Activated CD4-positive, alpha-beta T cell treated with anti-CD3 and anti-CD28 coated beads, Interleukin-2, amount 10 ng/mL, durations not matched to agents 24 days and 14 days (primary cell): ENCODE measurements around the gene SH2D4B. TPM values are rescaled to one million over a fixed set of nuclear protein-coding genes. Genes with fewer than 3 reads are reported as not detected.

ENCODE experiments used
- DNase-seq: peaks from one replicate; pipeline ENCODE4 v3.0.0; 2022
- H3K27ac Mint-ChIP-seq: one replicate; pipeline ENCODE4 v1.8.0; 2022; ENCODE audit warnings: mild to moderate bottlenecking, mixed read lengths
- H3K27me3 Mint-ChIP-seq: one replicate; pipeline ENCODE4 v1.8.0; 2022; ENCODE audit warnings: mixed read lengths
- H3K36me3 Mint-ChIP-seq: one replicate; pipeline ENCODE4 v1.8.0; 2022; ENCODE audit warnings: low read depth, mild to moderate bottlenecking, mixed read lengths
- H3K4me1 Mint-ChIP-seq: one replicate; pipeline ENCODE4 v1.8.0; 2021; ENCODE audit warnings: mixed read lengths
- H3K4me3 Mint-ChIP-seq: one replicate; pipeline ENCODE4 v1.8.0; 2022; ENCODE audit warnings: mild to moderate bottlenecking, moderate library complexity, mixed read lengths
- H3K9me3 Mint-ChIP-seq: one replicate; pipeline ENCODE4 v1.8.0; 2021; ENCODE audit warnings: mixed read lengths
- intact Hi-C: fragments of 100-400 bp; cut with micrococcal nuclease; formaldehyde crosslinking; loops from one replicate; pipeline ENCODE4 v1.15.1; 2023
- total RNA-seq: library from RNA; stranded (reverse); gene quantifications from 2 replicates; pipeline ENCODE4 v1.2.3, GENCODE V29; 2022

The SH2D4B gene
- total RNA-seq, 1 donor from 2014 or later: 0.23 TPM

DNA sequence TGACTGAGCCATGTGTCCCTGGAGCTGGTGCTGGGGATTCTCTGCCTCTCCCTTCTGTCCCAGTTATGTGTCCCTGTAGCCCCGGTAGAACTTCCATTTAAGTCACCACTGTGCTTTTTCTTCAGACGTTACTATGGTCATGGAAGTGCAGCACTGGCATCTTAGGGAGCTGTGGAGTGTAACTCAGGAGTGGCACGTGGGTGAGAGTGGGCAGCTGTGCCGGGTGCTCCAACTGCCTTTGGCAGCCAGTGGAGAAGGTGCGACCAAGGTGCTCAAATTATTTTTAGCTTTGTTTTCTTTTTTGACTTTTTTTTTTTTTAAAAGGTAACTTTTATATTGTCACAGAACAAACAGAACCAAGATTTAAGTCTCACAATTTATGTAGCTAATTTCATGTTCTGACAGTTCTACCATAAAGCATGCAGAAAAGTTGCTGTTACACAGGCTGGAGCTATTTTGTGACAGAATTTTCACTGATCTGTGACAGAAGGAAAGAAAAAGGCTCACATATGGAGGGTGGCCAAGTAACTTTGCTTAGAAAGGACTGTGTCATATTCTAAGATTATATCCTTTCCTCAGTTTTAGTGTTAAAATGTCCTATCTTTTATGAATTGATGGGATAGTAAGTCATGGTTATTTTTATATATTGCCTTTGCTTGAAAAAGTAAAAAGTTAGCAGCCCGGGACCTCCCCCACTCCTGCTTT lies 73.9 kb downstream of the SH2D4B start:
- H3K4me1 Mint-ChIP-seq: no peaks in the 10 kb centered on the region
- no peak overlapping the region for H3K4me3 Mint-ChIP-seq
- H3K27ac Mint-ChIP-seq: no peak overlapping the region
- no peaks in the 10 kb centered on the region for H3K9me3 Mint-ChIP-seq
- intact Hi-C loops: no loop called here
- no peaks in the 10 kb centered on the region for H3K36me3 Mint-ChIP-seq
- H3K27me3 Mint-ChIP-seq: peaks cover 4% of the 10 kb centered on the region
- DNase-seq: no peak

DNA sequence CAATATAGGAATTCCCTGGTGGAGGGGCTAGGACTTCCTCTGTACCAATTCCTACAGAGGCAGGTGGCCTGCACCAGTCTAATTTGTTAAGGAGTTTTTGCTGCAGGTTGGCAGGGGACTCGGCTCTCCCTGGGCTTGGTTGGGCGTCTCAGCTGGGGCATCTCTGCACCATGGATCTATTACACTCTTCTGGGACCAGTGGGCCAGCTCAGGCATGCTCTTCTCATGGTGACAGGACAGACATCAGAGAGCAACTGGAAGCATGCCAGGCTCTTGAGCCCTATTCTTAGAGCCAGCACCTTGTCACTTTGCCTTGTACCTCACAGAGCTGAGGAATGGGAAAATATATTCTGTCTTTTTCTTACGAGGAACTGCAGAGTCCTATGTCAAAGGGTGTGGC lies 74.6 kb downstream of the SH2D4B start:
- Mint-ChIP-seq H3K27ac (no peak overlapping the region), H3K9me3 (no peaks in the 10 kb centered on the region), H3K4me1 (no peaks in the 10 kb centered on the region), H3K36me3 (no peaks in the 10 kb centered on the region), H3K27me3 (peaks cover 4% of the 10 kb centered on the region), H3K4me3 (no peak overlapping the region)
- no peak for DNase-seq
- intact Hi-C loops: no loop called here

DNA sequence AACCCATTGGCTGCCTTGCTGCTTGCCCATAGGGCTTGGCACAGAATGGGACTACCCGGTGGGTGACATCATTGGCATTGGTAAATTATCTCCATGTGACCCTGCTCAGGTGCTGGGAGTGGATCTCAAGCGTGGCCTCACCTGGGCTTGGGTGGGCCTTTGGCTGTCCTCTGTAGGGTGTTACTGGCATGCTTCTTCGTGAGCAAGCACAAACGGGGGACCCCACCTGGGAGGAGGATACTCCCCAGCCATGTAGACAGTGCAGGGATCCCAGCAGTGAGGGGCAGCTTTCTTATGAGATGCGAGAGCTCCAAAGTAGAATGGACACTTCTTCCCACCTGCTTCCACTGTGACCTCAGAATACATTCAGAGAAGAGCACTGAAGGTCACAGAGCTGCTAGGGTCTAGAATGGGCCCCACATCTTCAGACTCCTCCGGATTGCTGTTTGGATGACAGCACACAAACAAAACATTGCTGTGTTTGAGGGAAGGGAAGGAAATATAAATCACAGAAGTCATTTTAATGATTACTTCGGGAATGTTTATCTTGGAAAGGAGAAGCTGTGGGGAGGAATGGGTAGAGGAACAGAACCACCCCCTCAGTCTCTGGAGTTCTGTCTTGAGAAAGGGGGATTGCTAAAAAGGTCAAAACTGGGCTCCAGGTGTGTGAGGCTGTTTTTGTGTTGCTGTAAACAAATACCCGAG lies 75.9 kb downstream of the SH2D4B start:
- H3K9me3 Mint-ChIP-seq: no peaks in the 10 kb centered on the region
- no peaks in the 10 kb centered on the region for H3K36me3 Mint-ChIP-seq
- peaks cover 4% of the 10 kb centered on the region for H3K27me3 Mint-ChIP-seq
- DNase-seq: no peak
- no peaks in the 10 kb centered on the region for H3K4me1 Mint-ChIP-seq
- H3K4me3 Mint-ChIP-seq: no peak overlapping the region
- intact Hi-C loops: no loop called here
- no peak overlapping the region for H3K27ac Mint-ChIP-seq

DNA sequence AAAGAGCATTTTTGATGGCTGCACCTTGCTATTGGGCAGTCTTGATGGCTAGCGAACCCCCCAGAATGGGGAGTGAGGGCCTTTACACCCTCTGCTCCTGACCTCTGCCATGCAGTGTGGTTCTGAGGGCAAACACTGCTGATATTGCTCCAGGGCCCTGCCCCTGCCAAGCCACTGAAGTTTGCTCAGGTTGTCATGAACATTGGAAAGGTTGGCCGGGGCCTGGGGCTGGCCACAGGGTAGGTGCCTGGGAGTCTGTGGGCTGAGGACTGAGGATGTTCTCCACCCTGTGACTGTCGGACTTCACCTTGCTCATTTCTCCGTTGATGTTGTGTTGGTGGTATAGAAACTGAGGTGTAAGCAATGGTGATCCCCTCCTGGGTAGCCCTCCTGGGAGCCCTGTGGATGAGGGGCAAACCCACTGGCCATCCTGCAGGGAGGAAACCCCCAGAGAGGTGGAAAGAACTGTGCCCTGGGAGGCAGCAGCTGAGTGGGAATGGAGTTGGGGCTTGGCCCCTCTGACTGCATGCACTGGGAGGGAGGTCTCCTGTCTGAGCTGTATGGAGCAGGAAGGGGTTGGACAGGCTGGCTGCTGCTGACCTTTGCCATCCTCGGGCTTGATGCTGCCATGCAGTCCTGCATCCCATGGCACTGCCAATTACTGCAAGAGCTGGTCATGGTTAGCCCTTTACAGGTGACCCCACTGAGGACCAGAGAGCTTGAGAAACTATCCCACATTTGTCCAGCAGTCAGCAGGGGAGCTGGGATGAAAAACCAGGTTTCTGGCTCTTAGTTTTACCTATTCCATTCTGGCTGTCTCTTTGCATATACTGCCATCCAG lies 77.1 kb downstream of the SH2D4B start:
- Mint-ChIP-seq H3K4me1 (no peaks in the 10 kb centered on the region), H3K4me3 (no peak overlapping the region)

DNA sequence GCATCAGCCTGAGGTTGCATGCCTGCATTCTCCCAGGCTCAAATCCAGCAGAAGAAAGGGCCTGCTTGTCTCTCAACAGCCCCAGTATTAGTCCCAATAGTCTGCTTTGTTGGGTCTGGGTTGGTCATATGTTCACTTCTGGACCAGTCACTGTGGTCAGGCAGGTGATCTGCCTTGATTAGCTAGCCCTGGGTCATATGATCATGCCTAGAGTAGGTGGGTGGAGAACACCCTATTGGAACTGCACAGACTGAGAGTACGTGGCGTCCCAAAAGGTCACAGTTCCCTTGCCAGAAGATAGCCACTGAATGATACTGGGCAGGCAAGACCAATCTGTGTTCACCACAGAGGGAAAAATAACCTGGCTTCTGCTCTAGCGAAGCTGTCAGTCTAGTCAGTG lies 80.1 kb downstream of the SH2D4B start:
- DNase-seq: no peak
- Mint-ChIP-seq H3K36me3 (no peaks in the 10 kb centered on the region), H3K4me3 (no peak overlapping the region), H3K9me3 (no peaks in the 10 kb centered on the region), H3K27ac (no peak overlapping the region), H3K4me1 (no peaks in the 10 kb centered on the region), H3K27me3 (peaks cover 2% of the 10 kb centered on the region)
- intact Hi-C loops: no loop called here

More for the DNA sequence above, 77.1 kb downstream of the SH2D4B start:
- no peaks in the 10 kb centered on the region for H3K36me3 Mint-ChIP-seq
- H3K27ac Mint-ChIP-seq: no peak overlapping the region
- DNase-seq: no peak
- intact Hi-C loops: no loop called here
- H3K9me3 Mint-ChIP-seq: no peaks in the 10 kb centered on the region
- H3K27me3 Mint-ChIP-seq: peaks cover 4% of the 10 kb centered on the region

DNA sequence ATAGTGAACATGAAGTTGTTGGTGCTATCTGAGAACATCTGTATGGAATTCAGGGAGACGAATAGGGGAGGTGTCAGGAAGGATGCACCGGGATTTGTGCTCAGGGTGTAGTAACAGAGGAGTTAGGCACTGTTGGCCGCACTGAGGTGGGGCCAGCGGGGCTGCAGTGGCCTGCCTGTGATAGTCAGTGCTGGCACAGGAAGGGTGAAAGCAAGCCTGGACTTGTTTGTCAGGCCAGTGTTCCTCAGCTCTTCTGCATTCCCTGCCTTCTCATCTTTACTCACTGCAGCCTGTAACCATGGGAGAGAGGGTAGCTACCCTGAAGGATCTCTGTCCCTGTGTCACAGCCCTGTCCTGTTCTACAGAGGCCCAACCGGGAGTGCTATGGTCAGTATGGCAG lies 81.3 kb downstream of the SH2D4B start:
- H3K36me3 Mint-ChIP-seq: no peaks in the 10 kb centered on the region
- H3K27me3 Mint-ChIP-seq: no peaks in the 10 kb centered on the region
- H3K4me1 Mint-ChIP-seq: no peaks in the 10 kb centered on the region
- no peak overlapping the region for H3K27ac Mint-ChIP-seq
- DNase-seq: no peak
- no peaks in the 10 kb centered on the region for H3K9me3 Mint-ChIP-seq
- intact Hi-C loops: no loop called here
- no peak overlapping the region for H3K4me3 Mint-ChIP-seq

DNA sequence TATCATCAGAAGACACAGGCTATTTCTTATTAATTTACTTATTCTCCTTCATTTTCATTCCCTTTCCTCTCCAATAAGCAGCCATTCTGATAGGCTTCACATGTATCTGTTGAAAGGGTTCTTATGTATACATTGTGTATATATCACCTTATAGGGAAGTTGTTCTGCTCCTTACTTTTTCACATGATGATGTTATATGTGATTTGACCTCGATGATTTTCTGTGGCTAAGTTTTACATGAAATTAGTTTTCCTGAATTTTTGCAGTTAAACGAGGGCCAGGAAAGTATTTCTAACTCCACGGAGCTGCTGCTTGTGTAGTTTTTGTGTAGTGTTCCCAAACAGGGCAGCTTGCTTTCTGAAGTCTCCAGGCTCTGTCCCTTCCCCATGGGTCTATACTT lies 84.5 kb downstream of the SH2D4B start:
- H3K27me3 Mint-ChIP-seq: peaks cover 3% of the 10 kb centered on the region
- H3K4me1 Mint-ChIP-seq: no peaks in the 10 kb centered on the region
- no peak overlapping the region for H3K4me3 Mint-ChIP-seq
- H3K27ac Mint-ChIP-seq: no peak overlapping the region
- no peaks in the 10 kb centered on the region for H3K36me3 Mint-ChIP-seq
- intact Hi-C loops: no loop called here
- DNase-seq: no peak
- no peaks in the 10 kb centered on the region for H3K9me3 Mint-ChIP-seq

DNA sequence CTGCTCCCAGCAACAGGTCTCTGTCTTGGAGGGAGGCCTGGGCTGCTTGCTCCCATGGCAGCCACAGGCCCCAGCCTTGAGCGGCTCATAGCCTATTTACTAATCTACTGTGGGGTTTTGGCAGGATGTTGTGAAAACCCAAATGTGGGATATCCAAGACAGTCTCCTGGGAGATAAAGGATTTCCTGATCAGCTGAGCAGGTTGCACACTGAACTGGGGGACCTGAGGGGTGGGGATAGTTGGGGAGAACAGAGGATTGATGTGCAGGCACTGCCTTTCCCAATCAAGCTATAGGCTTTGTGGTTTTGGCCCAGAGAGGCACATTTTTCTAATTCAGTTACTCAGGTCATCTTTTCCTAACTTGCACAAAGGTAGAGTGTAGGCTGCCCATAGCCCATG lies 92.6 kb downstream of the SH2D4B start:
- no peaks in the 10 kb centered on the region for H3K4me1 Mint-ChIP-seq
- H3K27ac Mint-ChIP-seq: no peak overlapping the region
- no peak overlapping the region for H3K4me3 Mint-ChIP-seq
- no peaks in the 10 kb centered on the region for H3K9me3 Mint-ChIP-seq
- H3K27me3 Mint-ChIP-seq: peaks cover 2% of the 10 kb centered on the region
- no peak for DNase-seq
- no peaks in the 10 kb centered on the region for H3K36me3 Mint-ChIP-seq
- intact Hi-C loops: no loop called here

DNA sequence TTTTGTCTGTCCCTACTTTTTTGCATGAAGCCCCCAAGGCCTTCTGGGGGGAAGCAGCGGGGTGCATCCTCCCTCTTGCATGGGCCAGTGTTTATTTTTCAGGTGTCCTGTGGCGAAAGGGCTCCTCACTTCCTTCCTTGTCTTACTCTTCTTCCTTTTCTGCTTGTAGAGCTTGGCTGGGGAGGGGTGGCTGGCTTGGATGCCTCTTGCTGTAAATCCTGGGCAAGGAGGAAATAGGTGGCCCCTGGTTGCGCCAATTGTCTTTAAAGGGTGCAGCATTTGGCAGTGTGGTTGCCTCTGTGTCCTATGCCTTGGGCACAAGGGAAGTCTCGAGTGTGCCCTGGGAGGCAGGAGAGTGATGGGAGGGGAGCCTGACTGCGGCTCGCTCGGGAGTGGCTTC lies 95.0 kb downstream of the SH2D4B start:
- intact Hi-C loops: no loop called here
- H3K27ac Mint-ChIP-seq: no peak overlapping the region
- no peaks in the 10 kb centered on the region for H3K36me3 Mint-ChIP-seq
- H3K9me3 Mint-ChIP-seq: no peaks in the 10 kb centered on the region
- H3K27me3 Mint-ChIP-seq: peaks cover 2% of the 10 kb centered on the region
- DNase-seq: no peak
- no peaks in the 10 kb centered on the region for H3K4me1 Mint-ChIP-seq
- no peak overlapping the region for H3K4me3 Mint-ChIP-seq

DNA sequence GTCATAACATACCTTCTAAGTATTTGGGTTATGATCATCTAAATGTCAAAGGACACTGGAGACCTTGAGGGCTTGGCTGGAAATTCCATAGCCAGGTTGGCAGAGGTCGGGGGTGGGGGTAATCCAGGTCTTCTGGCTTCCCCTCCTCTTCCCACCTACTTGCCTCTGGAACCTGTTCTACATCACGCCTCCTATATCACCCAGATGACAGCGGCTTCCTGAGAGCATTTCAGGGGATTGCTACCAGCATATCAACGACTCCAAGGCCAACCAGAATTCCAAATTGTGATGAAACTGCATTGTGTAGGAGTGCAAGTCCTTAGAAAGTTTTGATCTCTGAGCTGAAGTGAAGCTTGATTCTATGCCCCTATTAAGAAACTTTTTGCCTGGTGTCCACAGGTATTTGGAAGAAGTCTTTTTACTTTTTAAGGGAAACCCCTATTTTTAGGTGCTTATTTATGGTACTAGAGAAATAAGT lies 95.7 kb downstream of the SH2D4B start:
- Mint-ChIP-seq H3K27ac (no peak overlapping the region), H3K27me3 (peaks cover 4% of the 10 kb centered on the region), H3K9me3 (no peaks in the 10 kb centered on the region), H3K4me1 (no peaks in the 10 kb centered on the region), H3K4me3 (no peak overlapping the region), H3K36me3 (no peaks in the 10 kb centered on the region)
- intact Hi-C loops: no loop called here
- no peak for DNase-seq

DNA sequence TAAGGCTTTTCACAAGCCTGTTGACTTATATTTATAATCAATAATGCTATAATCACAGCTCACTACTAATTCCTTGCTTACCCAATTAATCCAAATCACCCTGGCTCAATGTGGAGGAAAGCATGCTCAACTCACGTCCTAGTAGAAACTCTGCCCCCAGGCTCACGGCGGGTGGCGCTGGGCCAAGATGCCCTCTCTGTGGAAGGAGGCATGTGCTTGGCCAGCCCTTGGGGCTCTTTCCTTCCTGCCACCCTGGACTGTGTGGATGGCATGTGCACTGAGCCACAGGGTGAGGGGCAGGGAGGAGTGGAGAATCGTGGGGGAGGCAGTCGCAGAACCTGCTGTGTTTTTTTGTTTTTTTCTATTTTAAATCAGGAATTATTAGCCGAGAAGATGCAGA lies 96.2 kb downstream of the SH2D4B start:
- Mint-ChIP-seq H3K36me3 (no peaks in the 10 kb centered on the region), H3K9me3 (no peaks in the 10 kb centered on the region), H3K27me3 (peaks cover 8% of the 10 kb centered on the region), H3K27ac (no peak overlapping the region), H3K4me1 (no peaks in the 10 kb centered on the region), H3K4me3 (no peak overlapping the region)
- intact Hi-C loops: no loop called here
- DNase-seq: no peak

DNA sequence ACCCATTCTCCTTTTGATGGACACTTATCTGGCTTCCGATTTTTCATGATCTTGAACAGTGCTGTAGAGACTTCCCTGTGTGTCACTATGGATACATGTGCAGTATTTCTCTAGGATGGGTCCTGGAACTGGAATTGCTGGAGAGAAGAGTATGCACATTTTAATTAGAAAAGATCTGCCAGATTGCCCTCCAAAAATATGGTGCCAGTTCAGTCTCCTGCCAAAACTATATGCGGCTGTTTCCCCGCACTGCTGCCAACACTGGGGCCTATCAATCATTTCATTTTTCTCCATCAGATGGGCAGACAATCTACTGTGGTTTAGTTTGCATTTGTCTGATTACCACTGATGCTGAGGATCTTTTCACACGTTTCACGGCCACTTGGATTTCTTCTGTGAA lies 105.0 kb downstream of the SH2D4B start:
- Mint-ChIP-seq H3K9me3 (no peaks in the 10 kb centered on the region), H3K27ac (no peak overlapping the region), H3K4me3 (no peak overlapping the region), H3K36me3 (no peaks in the 10 kb centered on the region), H3K27me3 (peaks cover 23% of the 10 kb centered on the region), H3K4me1 (no peaks in the 10 kb centered on the region)
- intact Hi-C loops: no loop called here
- DNase-seq: no peak

DNA sequence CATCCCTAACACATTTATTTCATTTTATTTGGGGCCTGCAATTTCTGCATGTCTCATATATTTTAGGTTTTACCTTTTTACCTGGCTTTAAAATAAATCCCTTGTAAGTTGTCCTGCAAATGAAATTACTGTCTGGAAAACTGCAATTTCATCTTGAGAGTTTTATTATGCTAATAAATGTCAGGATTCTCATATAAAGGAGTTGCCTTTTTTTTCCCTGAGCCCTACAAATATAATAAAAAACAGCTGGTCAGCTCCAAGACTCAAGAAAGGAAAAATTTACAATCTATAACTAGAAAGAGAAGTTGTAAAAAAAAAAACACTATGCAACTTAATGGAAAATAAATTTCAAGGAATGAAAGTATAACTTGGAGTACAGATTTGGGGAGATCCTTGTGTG lies 108.7 kb downstream of the SH2D4B start:
- H3K9me3 Mint-ChIP-seq: no peaks in the 10 kb centered on the region
- peaks cover 7% of the 10 kb centered on the region for H3K27me3 Mint-ChIP-seq
- no peaks in the 10 kb centered on the region for H3K36me3 Mint-ChIP-seq
- no peak for DNase-seq
- no peak overlapping the region for H3K27ac Mint-ChIP-seq
- intact Hi-C loops: no loop called here
- H3K4me3 Mint-ChIP-seq: no peak overlapping the region
- no peaks in the 10 kb centered on the region for H3K4me1 Mint-ChIP-seq

DNA sequence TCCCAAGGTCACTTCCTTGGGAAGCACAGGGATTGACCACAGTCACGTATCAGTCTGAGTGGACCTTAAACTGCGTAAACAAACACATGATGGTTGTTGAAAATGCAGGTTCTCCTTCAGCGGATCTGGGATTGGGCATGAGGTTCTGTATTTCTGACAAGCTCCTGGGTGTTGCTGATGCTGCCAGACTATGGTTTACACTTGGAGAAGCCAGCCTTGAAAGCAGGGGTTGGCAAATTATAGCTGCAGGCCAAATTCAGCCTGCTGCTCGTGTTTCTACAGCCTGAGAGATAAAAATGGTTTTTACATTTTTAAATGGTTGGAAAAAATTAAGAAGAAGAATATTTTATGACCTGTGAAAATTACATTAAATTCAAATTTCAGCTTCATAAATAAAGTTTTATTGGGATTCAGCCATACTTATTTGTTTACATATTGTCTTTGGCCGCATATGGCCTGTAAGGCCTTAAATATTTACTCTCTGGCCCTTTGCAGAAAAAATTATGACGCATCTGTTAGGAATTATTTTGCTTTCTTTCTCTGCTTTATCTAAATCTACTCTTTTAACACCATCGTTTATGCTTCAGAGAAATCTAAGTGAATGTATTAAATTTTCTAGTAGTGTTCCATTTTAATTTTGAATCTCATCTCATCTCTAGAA lies 109.6 kb downstream of the SH2D4B start:
- H3K4me1 Mint-ChIP-seq: no peaks in the 10 kb centered on the region
- peaks cover 7% of the 10 kb centered on the region for H3K27me3 Mint-ChIP-seq
- intact Hi-C loops: no loop called here
- H3K9me3 Mint-ChIP-seq: no peaks in the 10 kb centered on the region
- no peak overlapping the region for H3K4me3 Mint-ChIP-seq
- H3K36me3 Mint-ChIP-seq: no peaks in the 10 kb centered on the region
- no peak overlapping the region for H3K27ac Mint-ChIP-seq
- DNase-seq: no peak
